ENCODE data around the gene ZNF714. TPM values are rescaled to one million over a fixed set of nuclear protein-coding genes. Genes with fewer than 3 reads are reported as not detected.

ZNF714 gene
- total and polyA plus RNA-seq, 2 of the 8 experiments (the other 6 are each of a cell fraction or from before 2014, with no cell fraction given): 16.4 to 74.2 TPM

GRCh38 chr19:21047716-21048115 lies 34.3 kb upstream of the ZNF714 start:
- Histone ChIP-seq H2AK5ac (ENCODE audit: low read depth, low read length) (no peak overlapping the region), H3K27ac (ENCODE audit: low read depth, low read length) (no peak overlapping the region), H3K56ac (replicated peaks; ENCODE audit: insufficient read length, low read depth, low read length) (no peak overlapping the region), H2BK20ac (ENCODE audit: low read length) (no peak overlapping the region), H3K14ac (ENCODE audit: insufficient read length) (no peak overlapping the region), H3K79me2 (ENCODE audit: control insufficient read depth in 1 of 2, insufficient read depth in 2 of 2, low read length in 2 of 2) (peaks cover 0 to 13% of the 10 kb centered on the region in 2 experiments; a peak in 2 of 4 replicates), H2BK120ac (replicated peaks; ENCODE audit: low read depth, low read length) (no peak overlapping the region), H3K4ac (replicated peaks; ENCODE audit: insufficient read length, low read depth, low read length) (no peak overlapping the region), H3K9ac (replicated peaks in 1 of 4; ENCODE audit: extremely low read depth in 1 of 4, low read depth in 3 of 4, low read length in 3 of 4) (no peak overlapping the region), H3K27me3 (replicated peaks in 1 of 4; ENCODE audit: control insufficient read depth in 3 of 4, extremely low read depth in 1 of 4, insufficient read depth in 3 of 4, low read length in 3 of 4) (no peaks in the 10 kb centered on the region), H3K4me1 (replicated peaks in 1 of 4; ENCODE audit: control insufficient read depth in 3 of 4, insufficient read depth in 4 of 4, low read length in 3 of 4) (no peaks in the 10 kb centered on the region), H3K23ac (ENCODE audit: insufficient read length) (no peak overlapping the region), H2AFZ (ENCODE audit: low read length) (no peak overlapping the region), H2BK12ac (ENCODE audit: low read depth, low read length) (no peak overlapping the region), H3K36me3 (ENCODE audit: control insufficient read depth in 2 of 4, insufficient read depth in 4 of 4, low read length in 3 of 4) (peaks cover 0 to 18% (median 2%) of the 10 kb centered on the region in 4 experiments; a peak in 4 of 8 replicates), H4K8ac (ENCODE audit: extremely low read depth, insufficient read depth, low read length) (no peak overlapping the region), H2BK5ac (ENCODE audit: low read depth, low read length) (no peak overlapping the region), H3K9me3 (ENCODE audit: insufficient read depth in 2 of 2, low read depth in 1 of 2, low read length in 1 of 2) (peaks cover 0 to 4% of the 10 kb centered on the region in 2 experiments; a peak in 2 of 4 replicates), H3K23me2 (ENCODE audit: low read depth, low read length) (no peaks in the 10 kb centered on the region), H3K4me2 (ENCODE audit: insufficient read depth in 1 of 2, low read depth in 2 of 2, low read length in 2 of 2) (no peak overlapping the region), H3K18ac (ENCODE audit: extremely low read depth, low read length) (no peak overlapping the region), H4K20me1 (replicated peaks in 1 of 2; ENCODE audit: control insufficient read depth in 1 of 2, insufficient read depth in 2 of 2, low read length in 2 of 2) (no peaks in the 10 kb centered on the region), H4K5ac (ENCODE audit: insufficient read length, low read depth, low read length) (no peak overlapping the region), H3K4me3 (ENCODE audit: extremely low read depth in 1 of 4, insufficient read depth in 2 of 4, low read depth in 3 of 4, low read length in 4 of 4) (no peak overlapping the region), H4K91ac (replicated peaks; ENCODE audit: insufficient read length, low read length) (no peak overlapping the region), H3K79me1 (ENCODE audit: low read depth, low read length) (peaks cover 3% of the 10 kb centered on the region; the same call in 1 of the 2 replicates), H2BK15ac (ENCODE audit: low read length) (no peak overlapping the region)
- no peak for TF ChIP-seq TAF1 (IDR thresholded peaks at IDR 0.05; ENCODE audit: low read depth, low read length)
- no peak for TF ChIP-seq KDM1A (IDR thresholded peaks at IDR 0.05; ENCODE audit: borderline replicate concordance, low read length)
- TF ChIP-seq TAF7 (optimal IDR thresholded peaks at IDR 0.05; ENCODE audit: borderline replicate concordance, low read depth, low read length): no peak
- no peak for TF ChIP-seq SP1 (IDR thresholded peaks at IDR 0.05; ENCODE audit: low read depth, low read length)
- TF ChIP-seq RXRA (IDR thresholded peaks at IDR 0.05; ENCODE audit: insufficient read depth, low read depth, low read length): no peak
- no peak for TF ChIP-seq EP300 (IDR thresholded peaks at IDR 0.05; ENCODE audit: borderline replicate concordance in 1 of 2, low read depth in 2 of 2, low read length in 2 of 2)
- TF ChIP-seq SP4 (IDR thresholded peaks at IDR 0.05; ENCODE audit: low read length): no peak
- TF ChIP-seq ZNF274 (IDR thresholded peaks at IDR 0.05; ENCODE audit: borderline replicate concordance, extremely low read depth, low read length): no peak
- TF ChIP-seq RAD21 (IDR thresholded peaks at IDR 0.05 in 1 of 2, conservative IDR thresholded peaks at IDR 0.05 in 1 of 2; ENCODE audit: low read depth in 2 of 2, low read length in 2 of 2): no peak
- no peak for TF ChIP-seq HDAC2 (IDR thresholded peaks at IDR 0.05; ENCODE audit: borderline replicate concordance in 1 of 2, low read depth in 2 of 2, low read length in 2 of 2)
- WGBS, 2 experiments (ENCODE audit: extremely low coverage in 1 of 2, insufficient coverage in 1 of 2, insufficient read length in 1 of 2, insufficient replicate concordance in 2 of 2, low coverage in 1 of 2, low lambda C conversion rate in 2 of 2, missing lambda C conversion rate in 1 of 2): 83% methylated on average over 2 of the region's 2 CpGs; no CpG with 5 or more reads in 1 of the 2 experiments
- DNase-seq (ENCODE audit: low read depth in 1 of 2, low spot score in 2 of 2) (no peak), FAIRE-seq (no peak)
- ChIA-PET CTCF (ENCODE audit: partially characterized antibody) (interaction anchor here (0.8 kb wide), 1 partner anchor 8 kb away, joined by 3 read pairs; no protein-coding TSS in a partner anchor), POLR2A (ENCODE audit: partially characterized antibody) (no interaction called here)
